Measurements from ENCODE around the gene ITGB1.

The ITGB1 gene

GRCh38 chr10:32988604-32989003, 30.6 kb upstream of the ITGB1 start:
- Histone ChIP-seq H3K9ac (ENCODE audit: low read length in 2 of 2) (no peak overlapping the region), H3K36me3 (ENCODE audit: control insufficient read depth in 2 of 2, insufficient read depth in 2 of 2, low read length in 2 of 2) (no peaks in the 10 kb centered on the region), H3K9me3 (ENCODE audit: control insufficient read depth in 2 of 2, low read length in 2 of 2) (no peaks in the 10 kb centered on the region), H3K27ac (ENCODE audit: low read length) (no peak overlapping the region), H3K27me3 (ENCODE audit: control insufficient read depth in 1 of 2, insufficient read depth in 2 of 2, low read length in 2 of 2) (no peaks in the 10 kb centered on the region), H3K4me1 (ENCODE audit: control insufficient read depth, insufficient read depth, low read length) (no peaks in the 10 kb centered on the region), H3K4me3 (ENCODE audit: low read length in 2 of 2) (no peak overlapping the region)

GRCh38 chr10:32987172-32987571, 29.1 kb upstream of the ITGB1 start:
- Histone ChIP-seq H3K9me3 (ENCODE audit: control insufficient read depth in 2 of 2, low read length in 2 of 2) (no peaks in the 10 kb centered on the region), H3K27ac (ENCODE audit: low read length) (no peak overlapping the region), H3K36me3 (ENCODE audit: control insufficient read depth in 2 of 2, insufficient read depth in 2 of 2, low read length in 2 of 2) (no peaks in the 10 kb centered on the region), H3K9ac (ENCODE audit: low read length in 2 of 2) (no peak overlapping the region), H3K4me1 (ENCODE audit: control insufficient read depth, insufficient read depth, low read length) (no peaks in the 10 kb centered on the region), H3K4me3 (ENCODE audit: low read length in 2 of 2) (no peak overlapping the region), H3K27me3 (ENCODE audit: control insufficient read depth in 1 of 2, insufficient read depth in 2 of 2, low read length in 2 of 2) (no peaks in the 10 kb centered on the region)

GRCh38 chr10:32985775-32986350, 27.8 kb upstream of the ITGB1 start:
- Histone ChIP-seq H3K4me1 (ENCODE audit: control insufficient read depth, insufficient read depth, low read length) (peaks cover 13% of the 10 kb centered on the region), H3K27me3 (ENCODE audit: control insufficient read depth in 1 of 2, insufficient read depth in 2 of 2, low read length in 2 of 2) (no peaks in the 10 kb centered on the region), H3K9me3 (ENCODE audit: control insufficient read depth in 2 of 2, low read length in 2 of 2) (no peaks in the 10 kb centered on the region), H3K9ac (ENCODE audit: low read length in 2 of 2) (no peak overlapping the region), H3K27ac (ENCODE audit: low read length) (no peak overlapping the region), H3K36me3 (ENCODE audit: control insufficient read depth in 2 of 2, insufficient read depth in 2 of 2, low read length in 2 of 2) (no peaks in the 10 kb centered on the region), H3K4me3 (ENCODE audit: low read length in 2 of 2) (no peak overlapping the region)

GRCh38 chr10:32985341-32985764, 27.3 kb upstream of the ITGB1 start:
- Histone ChIP-seq H3K36me3 (ENCODE audit: control insufficient read depth in 2 of 2, insufficient read depth in 2 of 2, low read length in 2 of 2) (no peaks in the 10 kb centered on the region), H3K4me1 (ENCODE audit: control insufficient read depth, insufficient read depth, low read length) (peaks cover 14% of the 10 kb centered on the region), H3K27ac (ENCODE audit: low read length) (no peak overlapping the region), H3K9ac (ENCODE audit: low read length in 2 of 2) (no peak overlapping the region), H3K4me3 (ENCODE audit: low read length in 2 of 2) (no peak overlapping the region), H3K9me3 (ENCODE audit: control insufficient read depth in 2 of 2, low read length in 2 of 2) (no peaks in the 10 kb centered on the region), H3K27me3 (ENCODE audit: control insufficient read depth in 1 of 2, insufficient read depth in 2 of 2, low read length in 2 of 2) (no peaks in the 10 kb centered on the region)

- H3K27ac ChIP-seq (ENCODE audit: low read length) = no peak overlapping the region
- H3K9ac ChIP-seq (ENCODE audit: low read length in 2 of 2) = no peak overlapping the region
Measured at GRCh38 chr10:32984003-32984600, 26.1 kb upstream of the ITGB1 start.

GRCh38 chr10:32982911-32983909, 25.2 kb upstream of the ITGB1 start:
- H3K4me1 ChIP-seq (ENCODE audit: control insufficient read depth, insufficient read depth, low read length) = peaks cover 14% of the 10 kb centered on the region
- H3K4me3 ChIP-seq (ENCODE audit: low read length in 2 of 2) = no peak overlapping the region
- no peak overlapping the region for H3K27ac ChIP-seq (ENCODE audit: low read length)
- H3K27me3 ChIP-seq (ENCODE audit: control insufficient read depth in 1 of 2, insufficient read depth in 2 of 2, low read length in 2 of 2) = no peaks in the 10 kb centered on the region
- H3K9me3 ChIP-seq (ENCODE audit: control insufficient read depth in 2 of 2, low read length in 2 of 2) = no peaks in the 10 kb centered on the region
- no peaks in the 10 kb centered on the region for H3K36me3 ChIP-seq (ENCODE audit: control insufficient read depth in 2 of 2, insufficient read depth in 2 of 2, low read length in 2 of 2)
- H3K9ac ChIP-seq (ENCODE audit: low read length in 2 of 2) = no peak overlapping the region

More at GRCh38 chr10:32984003-32984600, 26.1 kb upstream of the ITGB1 start:
- Histone ChIP-seq H3K4me3 (ENCODE audit: low read length in 2 of 2) (no peak overlapping the region), H3K27me3 (ENCODE audit: control insufficient read depth in 1 of 2, insufficient read depth in 2 of 2, low read length in 2 of 2) (no peaks in the 10 kb centered on the region), H3K9me3 (ENCODE audit: control insufficient read depth in 2 of 2, low read length in 2 of 2) (no peaks in the 10 kb centered on the region), H3K4me1 (ENCODE audit: control insufficient read depth, insufficient read depth, low read length) (peaks cover 14% of the 10 kb centered on the region), H3K36me3 (ENCODE audit: control insufficient read depth in 2 of 2, insufficient read depth in 2 of 2, low read length in 2 of 2) (no peaks in the 10 kb centered on the region)

- Histone ChIP-seq H3K9ac (ENCODE audit: low read length in 2 of 2) (no peak overlapping the region), H3K4me3 (ENCODE audit: low read length in 2 of 2) (no peak overlapping the region), H3K9me3 (ENCODE audit: control insufficient read depth in 2 of 2, low read length in 2 of 2) (no peaks in the 10 kb centered on the region), H3K4me1 (ENCODE audit: control insufficient read depth, insufficient read depth, low read length) (peaks cover 14% of the 10 kb centered on the region), H3K36me3 (ENCODE audit: control insufficient read depth in 2 of 2, insufficient read depth in 2 of 2, low read length in 2 of 2) (no peaks in the 10 kb centered on the region), H3K27ac (ENCODE audit: low read length) (peak overlapping the region; percentile 96), H3K27me3 (ENCODE audit: control insufficient read depth in 1 of 2, insufficient read depth in 2 of 2, low read length in 2 of 2) (no peaks in the 10 kb centered on the region)
Measured at GRCh38 chr10:32982293-32982709, 24.3 kb upstream of the ITGB1 start.

- Histone ChIP-seq H3K9ac (ENCODE audit: low read length in 2 of 2) (peak overlapping the region in 1 of 2 donors; percentile 99), H3K4me3 (ENCODE audit: low read length in 2 of 2) (peak overlapping the region in 1 of 2 donors; percentile 84), H3K27ac (ENCODE audit: low read length) (peak overlapping the region; percentile 96), H3K4me1 (ENCODE audit: control insufficient read depth, insufficient read depth, low read length) (peaks cover 14% of the 10 kb centered on the region), H3K27me3 (ENCODE audit: control insufficient read depth in 1 of 2, insufficient read depth in 2 of 2, low read length in 2 of 2) (no peaks in the 10 kb centered on the region), H3K36me3 (ENCODE audit: control insufficient read depth in 2 of 2, insufficient read depth in 2 of 2, low read length in 2 of 2) (no peaks in the 10 kb centered on the region), H3K9me3 (ENCODE audit: control insufficient read depth in 2 of 2, low read length in 2 of 2) (no peaks in the 10 kb centered on the region)
Measured at GRCh38 chr10:32981760-32982159, 23.7 kb upstream of the ITGB1 start.

- Histone ChIP-seq H3K36me3 (ENCODE audit: control insufficient read depth in 2 of 2, insufficient read depth in 2 of 2, low read length in 2 of 2) (no peaks in the 10 kb centered on the region), H3K27me3 (ENCODE audit: control insufficient read depth in 1 of 2, insufficient read depth in 2 of 2, low read length in 2 of 2) (no peaks in the 10 kb centered on the region), H3K27ac (ENCODE audit: low read length) (peak overlapping the region; percentile 96), H3K4me1 (ENCODE audit: control insufficient read depth, insufficient read depth, low read length) (peaks cover 14% of the 10 kb centered on the region), H3K9me3 (ENCODE audit: control insufficient read depth in 2 of 2, low read length in 2 of 2) (no peaks in the 10 kb centered on the region), H3K9ac (ENCODE audit: low read length in 2 of 2) (peak overlapping the region; percentile 95 to 99), H3K4me3 (ENCODE audit: low read length in 2 of 2) (peak overlapping the region; percentile 84 to 92)
Measured at GRCh38 chr10:32980558-32981468, 22.8 kb upstream of the ITGB1 start.

- Histone ChIP-seq H3K27me3 (ENCODE audit: control insufficient read depth in 1 of 2, insufficient read depth in 2 of 2, low read length in 2 of 2) (no peaks in the 10 kb centered on the region), H3K36me3 (ENCODE audit: control insufficient read depth in 2 of 2, insufficient read depth in 2 of 2, low read length in 2 of 2) (no peaks in the 10 kb centered on the region), H3K4me1 (ENCODE audit: control insufficient read depth, insufficient read depth, low read length) (peaks cover 14% of the 10 kb centered on the region), H3K9me3 (ENCODE audit: control insufficient read depth in 2 of 2, low read length in 2 of 2) (no peaks in the 10 kb centered on the region), H3K4me3 (ENCODE audit: low read length in 2 of 2) (peak overlapping the region; percentile 84 to 92), H3K27ac (ENCODE audit: low read length) (peak overlapping the region; percentile 96), H3K9ac (ENCODE audit: low read length in 2 of 2) (peak overlapping the region; percentile 95 to 99)
Measured at GRCh38 chr10:32980242-32980557, 22.2 kb upstream of the ITGB1 start.
